Astrocyte (in vitro differentiated cells and primary cell): ENCODE measurements around the gene PSORS1C1. TPM values are rescaled to one million over a fixed set of nuclear protein-coding genes. Genes with fewer than 3 reads are reported as not detected.

Source experiments
- DNase-seq: peaks from one replicate; pipeline ENCODE4 v3.0.0-alpha.2; 2010; ENCODE audit warnings: low read depth
- FAIRE-seq: peaks from 2 replicates; lab custom pipeline; 2011; peaks lifted over from hg19 to GRCh38; lab: Jason Lieb, UNC
- H2AFZ ChIP-seq: 2 replicates; pipeline ENCODE4 v1.6.0; 2012; ENCODE audit warnings: low read depth, low read length, inconsistent platforms
- H3K27ac ChIP-seq: 2 replicates; pipeline ENCODE4 v1.5.1; 2011; ENCODE audit warnings: low read depth, low read length, inconsistent platforms
- H3K27me3 ChIP-seq: 2 replicates; pipeline ENCODE4 v1.6.0; 2011; ENCODE audit warnings: low read length, inconsistent platforms; ENCODE audit not compliant: insufficient read depth
- H3K36me3 ChIP-seq: 2 replicates; pipeline ENCODE4 v1.5.1; 2011; ENCODE audit warnings: low read length, inconsistent platforms; ENCODE audit not compliant: insufficient read depth
- H3K4me1 ChIP-seq: 2 replicates; pipeline ENCODE4 v1.5.1; 2011; ENCODE audit warnings: low read length, inconsistent platforms; ENCODE audit not compliant: insufficient read depth
- H3K4me2 ChIP-seq: 2 replicates; pipeline ENCODE4 v1.6.0; 2012; ENCODE audit warnings: low read length, inconsistent platforms
- H3K4me3 ChIP-seq: 2 replicates; pipeline ENCODE4 v1.5.1; 2011; ENCODE audit warnings: low read depth, mild to moderate bottlenecking, low read length, inconsistent platforms; ENCODE audit not compliant: insufficient read depth
- H3K79me2 ChIP-seq: 2 replicates; pipeline ENCODE4 v1.6.0; 2012; ENCODE audit warnings: mild to moderate bottlenecking, low read length, inconsistent platforms; ENCODE audit not compliant: insufficient read depth
- H3K9ac ChIP-seq: 2 replicates; pipeline ENCODE4 v1.6.0; 2012; ENCODE audit warnings: mild to moderate bottlenecking, low read length, inconsistent platforms
- H3K9me3 ChIP-seq: 2 replicates; pipeline ENCODE4 v1.5.1; 2012; ENCODE audit warnings: low read depth, mild to moderate bottlenecking, low read length, inconsistent platforms; ENCODE audit not compliant: insufficient read depth
- H4K20me1 ChIP-seq: 2 replicates; pipeline ENCODE4 v1.6.0; 2012; ENCODE audit warnings: low read length, inconsistent platforms; ENCODE audit not compliant: insufficient read depth
- H3K27ac Mint-ChIP-seq: one replicate; pipeline ENCODE4 v1.8.0; 2021; ENCODE audit warnings: mild to moderate bottlenecking, mixed read lengths; ENCODE audit not compliant: unreplicated experiment
- H3K27me3 Mint-ChIP-seq: one replicate; pipeline ENCODE4 v1.8.0; 2021; ENCODE audit warnings: low read depth, mixed read lengths; ENCODE audit not compliant: unreplicated experiment
- H3K36me3 Mint-ChIP-seq: one replicate; pipeline ENCODE4 v1.8.0; 2021; ENCODE audit warnings: low read depth, mixed read lengths; ENCODE audit not compliant: unreplicated experiment
- H3K4me1 Mint-ChIP-seq: one replicate; pipeline ENCODE4 v1.8.0; 2021; ENCODE audit warnings: low read depth, mixed read lengths; ENCODE audit not compliant: unreplicated experiment
- H3K4me3 Mint-ChIP-seq: one replicate; pipeline ENCODE4 v1.8.0; 2021; ENCODE audit warnings: mild to moderate bottlenecking, moderate library complexity, mixed read lengths; ENCODE audit not compliant: unreplicated experiment
- H3K9me3 Mint-ChIP-seq: one replicate; pipeline ENCODE4 v1.8.0; 2021; ENCODE audit warnings: mild to moderate bottlenecking, mixed read lengths; ENCODE audit not compliant: unreplicated experiment
- CTCF ChIP-seq: IDR thresholded peaks from 2 replicates; pipeline ENCODE4 v1.5.1; 2011; ENCODE audit warnings: low read depth, mild to moderate bottlenecking, inconsistent platforms, low read length, moderate library complexity; ENCODE audit not compliant: insufficient read depth
- EZH2 ChIP-seq: IDR thresholded peaks from 2 replicates; pipeline ENCODE4 v1.6.1; 2012; ENCODE audit warnings: mild to moderate bottlenecking, low read length, inconsistent platforms; ENCODE audit not compliant: insufficient read depth
- total RNA-seq: library from RNA; stranded (reverse); gene quantifications from 2 replicates; pipeline ENCODE4 v1.2.1, GENCODE V29; 2021

PSORS1C1 gene
- total RNA-seq, 1 donor from 2014 or later = 9.2 TPM

- H4K20me1 ChIP-seq = no peaks in the 10 kb centered on the region
- H3K4me3 ChIP-seq = no peak overlapping the region
- H3K4me2 ChIP-seq = no peak overlapping the region
- no peak overlapping the region for H2AFZ ChIP-seq
- Mint-ChIP-seq H3K4me1 (peaks cover 44% of the 10 kb centered on the region), H3K27me3 (no peaks in the 10 kb centered on the region), H3K4me3 (no peak overlapping the region), H3K27ac (no peak overlapping the region), H3K36me3 (no peaks in the 10 kb centered on the region), H3K9me3 (no peaks in the 10 kb centered on the region)
- H3K27me3 ChIP-seq = peaks cover 18% of the 10 kb centered on the region
- no peaks in the 10 kb centered on the region for H3K36me3 ChIP-seq
- no peak for TF ChIP-seq CTCF
- no peak for TF ChIP-seq EZH2
- peaks cover 17% of the 10 kb centered on the region for H3K79me2 ChIP-seq
- FAIRE-seq (no peak), DNase-seq (no peak)
- H3K9me3 ChIP-seq = no peaks in the 10 kb centered on the region
- no peak overlapping the region for H3K27ac ChIP-seq
- no peak overlapping the region for H3K9ac ChIP-seq
- peaks cover 24% of the 10 kb centered on the region for H3K4me1 ChIP-seq
Measured at GRCh38 chr6:31111712-31112111, 2.9 kb upstream of the PSORS1C1 start.

DNA sequence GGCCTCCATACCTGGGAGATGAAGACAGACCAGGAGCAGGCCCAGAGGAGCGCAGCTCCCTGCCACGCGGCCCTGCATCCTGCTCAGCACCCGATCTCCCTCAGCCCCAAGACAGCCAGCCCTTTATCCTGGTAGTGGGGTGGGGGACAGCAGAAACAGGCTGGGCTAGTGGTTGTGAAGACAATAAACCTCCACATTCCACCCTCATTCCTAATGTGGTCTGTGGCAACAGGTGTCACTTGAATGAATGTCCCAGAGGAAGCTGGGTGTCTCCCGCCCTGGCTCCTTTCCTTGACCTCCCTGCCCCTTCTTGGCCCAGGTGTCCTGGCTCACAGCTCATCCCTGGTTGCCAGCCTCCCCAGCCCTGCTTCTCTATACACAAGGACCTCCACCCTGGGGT lies 2.1 kb upstream of the PSORS1C1 start, which contains the start of gene C6orf15:
Gene C6orf15 (minus strand): TSS at position 98 of the 400 bp plus-strand sequence. CDS start 20 bp downstream, at position 78.
- H3K9ac ChIP-seq = no peak within 1 kb of the TSS
- H2AFZ ChIP-seq = no peak within 1 kb of the TSS
- Mint-ChIP-seq H3K4me3 (peak within 1 kb of the TSS; percentile 46), H3K4me1 (peaks cover 49% of the 10 kb centered on the region), H3K27me3 (no peaks in the 10 kb centered on the region), H3K36me3 (no peaks in the 10 kb centered on the region), H3K9me3 (no peaks in the 10 kb centered on the region), H3K27ac (no peak within 1 kb of the TSS)
- TF ChIP-seq CTCF = no peak
- no peak for TF ChIP-seq EZH2
- H3K27ac ChIP-seq = no peak within 1 kb of the TSS
- H3K27me3 ChIP-seq = peaks cover 18% of the 10 kb centered on the region
- H3K36me3 ChIP-seq = no peaks in the 10 kb centered on the region
- H3K4me3 ChIP-seq = no peak within 1 kb of the TSS
- H4K20me1 ChIP-seq = no peaks in the 10 kb centered on the region
- DNase-seq = no peak
- FAIRE-seq = no peak
- H3K9me3 ChIP-seq = no peaks in the 10 kb centered on the region
- peaks cover 24% of the 10 kb centered on the region for H3K4me1 ChIP-seq
- H3K79me2 ChIP-seq = peaks cover 24% of the 10 kb centered on the region
- no peak within 1 kb of the TSS for H3K4me2 ChIP-seq

DNA sequence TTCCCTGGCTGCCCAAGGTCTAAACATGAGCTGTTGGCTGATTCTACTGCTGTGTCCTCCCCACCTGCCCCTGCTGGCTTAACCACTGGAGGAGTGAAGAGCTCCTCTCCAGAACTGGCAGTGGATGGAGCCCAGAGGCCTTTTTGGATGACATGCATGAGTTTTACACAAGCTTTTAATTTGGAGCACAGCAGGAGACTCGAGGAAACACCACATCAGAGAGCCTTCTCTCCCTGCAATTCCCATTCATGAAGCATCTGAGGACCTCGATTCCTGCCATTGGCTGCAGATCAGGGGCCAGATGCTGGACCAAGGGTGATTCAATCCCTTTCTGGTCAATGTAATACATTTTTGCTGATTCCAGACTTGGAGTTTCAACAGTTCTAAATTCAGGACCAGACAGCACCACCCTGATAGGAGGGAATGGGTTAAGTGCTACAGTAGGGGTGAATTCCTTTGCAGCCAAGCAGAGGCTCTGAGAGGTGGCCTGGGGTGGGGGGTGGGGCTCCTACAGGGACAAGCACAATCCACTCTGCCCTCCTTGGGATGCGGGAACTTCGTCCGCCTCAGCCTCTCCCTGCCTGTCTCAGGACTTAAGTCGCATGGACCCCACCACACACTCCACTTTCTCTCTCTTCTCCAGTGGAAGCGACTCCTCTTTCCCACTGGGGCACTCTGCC lies 599 bp upstream of the PSORS1C1 start:
- peak; percentile 70 for FAIRE-seq
- H3K4me2 ChIP-seq = peak overlapping the region; percentile 90
- peaks cover 18% of the 10 kb centered on the region for H3K27me3 ChIP-seq
- DNase-seq = peak; percentile 38
- H3K79me2 ChIP-seq = peaks cover 31% of the 10 kb centered on the region
- Mint-ChIP-seq H3K4me3 (peak overlapping the region; percentile 85), H3K4me1 (peaks cover 52% of the 10 kb centered on the region), H3K36me3 (peaks cover 2% of the 10 kb centered on the region), H3K27me3 (no peaks in the 10 kb centered on the region), H3K27ac (peak overlapping the region; percentile 100), H3K9me3 (no peaks in the 10 kb centered on the region)
- H3K4me1 ChIP-seq = peaks cover 24% of the 10 kb centered on the region
- H4K20me1 ChIP-seq = no peaks in the 10 kb centered on the region
- H3K36me3 ChIP-seq = no peaks in the 10 kb centered on the region
- H3K9me3 ChIP-seq = no peaks in the 10 kb centered on the region
- peak overlapping the region; percentile 54 for H2AFZ ChIP-seq
- H3K9ac ChIP-seq = peak overlapping the region; percentile 82
- no peak overlapping the region for H3K4me3 ChIP-seq
- H3K27ac ChIP-seq = peak overlapping the region; percentile 85
- TF ChIP-seq CTCF = no peak
- no peak for TF ChIP-seq EZH2
